ENCODE data around the gene DCK. TPM values are rescaled to one million over a fixed set of nuclear protein-coding genes. Genes with fewer than 3 reads are reported as not detected.
"Not testable (repeated sequence)": the region's sequence is repeated elsewhere in the genome, so short reads cannot be mapped to it uniquely, and the experiment has no call there.

The DCK gene
- total RNA-seq, 1 experiment from 2014 or later = 8.0 TPM

GRCh38 chr4:71026086-71026485, 32.6 kb downstream of the DCK start:
- Mint-ChIP-seq H3K27ac (ENCODE audit: low read depth, unreplicated experiment) (no peak overlapping the region), H3K4me1 (ENCODE audit: insufficient read depth, unreplicated experiment) (peaks cover 10% of the 10 kb centered on the region), H3K27me3 (ENCODE audit: insufficient read depth, unreplicated experiment) (no peaks in the 10 kb centered on the region), H3K36me3 (ENCODE audit: insufficient read depth, unreplicated experiment) (peaks cover 11% of the 10 kb centered on the region), H3K4me3 (ENCODE audit: unreplicated experiment) (no peak overlapping the region), H3K9me3 (ENCODE audit: unreplicated experiment) (no peaks in the 10 kb centered on the region)
- intact Hi-C loops (cut with micrococcal nuclease) = no loop called here
- BruUV-seq (replicated peaks) = no TSS peak
- CTCF ChIA-PET = interaction anchor here (0.6 to 2.0 kb wide), 4 partner anchors 16 to 431 kb away, joined by 3 to 6 read pairs (median 4); no protein-coding TSS in a partner anchor
- peak; percentile 85 for DNase-seq (ENCODE audit: unreplicated experiment)
- POLR2A ChIA-PET = interaction anchor here (1.9 kb wide), 1 partner anchor 33 kb away, joined by 7 read pairs; the partner anchor contains the start of gene DCK
- TF ChIP-seq CTCF (IDR thresholded peaks at IDR 0.05; ENCODE audit: unreplicated experiment) = no peak

- no peak for TF ChIP-seq CTCF (IDR thresholded peaks at IDR 0.05; ENCODE audit: unreplicated experiment)
- intact Hi-C loops (cut with micrococcal nuclease) = no loop called here
- no peaks in the 10 kb centered on the region for H3K9me3 Mint-ChIP-seq (ENCODE audit: unreplicated experiment)
- H3K4me1 Mint-ChIP-seq (ENCODE audit: insufficient read depth, unreplicated experiment) = peaks cover 16% of the 10 kb centered on the region
- no peak overlapping the region for H3K4me3 Mint-ChIP-seq (ENCODE audit: unreplicated experiment)
- H3K36me3 Mint-ChIP-seq (ENCODE audit: insufficient read depth, unreplicated experiment) = peaks cover 11% of the 10 kb centered on the region
- no TSS peak for BruUV-seq (replicated peaks)
- CTCF ChIA-PET = interaction anchor here (0.6 to 0.7 kb wide), 2 partner anchors 33 to 1296 kb away, joined by 3 to 4 read pairs; no protein-coding TSS in a partner anchor
- H3K27ac Mint-ChIP-seq (ENCODE audit: low read depth, unreplicated experiment) = no peak overlapping the region
- POLR2A ChIA-PET = interaction anchor here (0.5 to 1.9 kb wide), 2 partner anchors 19 to 34 kb away, joined by 3 to 7 read pairs; partner anchors contain the start of gene DCK
- DNase-seq (ENCODE audit: unreplicated experiment) = no peak
- no peaks in the 10 kb centered on the region for H3K27me3 Mint-ChIP-seq (ENCODE audit: insufficient read depth, unreplicated experiment)
Observed at GRCh38 chr4:71027611-71028010, 34.2 kb downstream of the DCK start.

- no peak for DNase-seq (ENCODE audit: unreplicated experiment)
- Mint-ChIP-seq H3K27ac (ENCODE audit: low read depth, unreplicated experiment) (no peak overlapping the region), H3K36me3 (ENCODE audit: insufficient read depth, unreplicated experiment) (peaks cover 12% of the 10 kb centered on the region), H3K27me3 (ENCODE audit: insufficient read depth, unreplicated experiment) (no peaks in the 10 kb centered on the region), H3K4me3 (ENCODE audit: unreplicated experiment) (no peak overlapping the region), H3K9me3 (ENCODE audit: unreplicated experiment) (no peaks in the 10 kb centered on the region), H3K4me1 (ENCODE audit: insufficient read depth, unreplicated experiment) (peaks cover 16% of the 10 kb centered on the region)
- ChIA-PET POLR2A (interaction anchor here (0.7 kb wide), 1 partner anchor 9 kb away, joined by 4 read pairs; no protein-coding TSS in a partner anchor), CTCF (no interaction called here)
- BruUV-seq (replicated peaks) = no TSS peak
- TF ChIP-seq CTCF (IDR thresholded peaks at IDR 0.05; ENCODE audit: unreplicated experiment) = no peak
- intact Hi-C loops (cut with micrococcal nuclease) = no loop called here
Observed at GRCh38 chr4:71029504-71029903, 36.1 kb downstream of the DCK start.

- POLR2A ChIA-PET; H3K27me3 Mint-ChIP-seq (ENCODE audit: insufficient read depth, unreplicated experiment); BruUV-seq (replicated peaks); H3K4me3 Mint-ChIP-seq (ENCODE audit: unreplicated experiment); CTCF ChIA-PET; intact Hi-C loops (cut with micrococcal nuclease); H3K9me3 Mint-ChIP-seq (ENCODE audit: unreplicated experiment); H3K27ac Mint-ChIP-seq (ENCODE audit: low read depth, unreplicated experiment); H3K4me1 Mint-ChIP-seq (ENCODE audit: insufficient read depth, unreplicated experiment): not testable (repeated sequence)
- DNase-seq (ENCODE audit: unreplicated experiment) = peak; percentile 25
- H3K36me3 Mint-ChIP-seq (ENCODE audit: insufficient read depth, unreplicated experiment) = peaks cover 12% of the 10 kb centered on the region
Observed at GRCh38 chr4:71032106-71032505, 38.7 kb downstream of the DCK start.

- TF ChIP-seq CTCF (IDR thresholded peaks at IDR 0.05; ENCODE audit: unreplicated experiment) = no peak
- no peak for DNase-seq (ENCODE audit: unreplicated experiment)
- intact Hi-C loops (cut with micrococcal nuclease) = no loop called here
Observed at GRCh38 chr4:71045256-71045655, 51.8 kb downstream of the DCK start.

More at GRCh38 chr4:71045256-71045655, 51.8 kb downstream of the DCK start:
- Mint-ChIP-seq H3K27ac (ENCODE audit: low read depth, unreplicated experiment) (no peak overlapping the region), H3K9me3 (ENCODE audit: unreplicated experiment) (no peaks in the 10 kb centered on the region), H3K4me3 (ENCODE audit: unreplicated experiment) (no peak overlapping the region), H3K27me3 (ENCODE audit: insufficient read depth, unreplicated experiment) (no peaks in the 10 kb centered on the region), H3K4me1 (ENCODE audit: insufficient read depth, unreplicated experiment) (no peaks in the 10 kb centered on the region), H3K36me3 (ENCODE audit: insufficient read depth, unreplicated experiment) (peaks cover 6% of the 10 kb centered on the region)
- ChIA-PET POLR2A (no interaction called here), CTCF (interaction anchor here (0.6 kb wide), 2 partner anchors 35 to 1100 kb away, joined by 3 read pairs; no protein-coding TSS in a partner anchor)
- BruUV-seq (replicated peaks) = no TSS peak

Measured in MCF 10A (cell line).